Activated CD8-positive, alpha-beta T cell treated with anti-CD3 and anti-CD28 coated beads for 36 hours (primary cell): ENCODE measurements around the gene SYNCRIP. TPM values are rescaled to one million over a fixed set of nuclear protein-coding genes. Genes with fewer than 3 reads are reported as not detected.
A peak's percentile ranks its signal among the peaks of the same experiment; 100 is the strongest.

Experiments
- ATAC-seq: fragments of 200-7000 bp; cut with Tn5 transposase; one replicate; pipeline ENCODE4 v1.10.0; 2021; ENCODE audit warnings: mild to moderate bottlenecking, moderate library complexity
- CTCF ChIA-PET: fragments of 350-600 bp; sonication (Branson Sonifier 250); formaldehyde crosslinking; loops from one replicate; lab custom pipeline; 2021; ENCODE audit warnings: antibody characterized with exemption; lab: Charles Lee
- POLR2A ChIA-PET: fragments of 350-600 bp; sonication (Branson Sonifier 250); formaldehyde crosslinking; loops from one replicate; lab custom pipeline; 2021; ENCODE audit warnings: antibody characterized with exemption; lab: Charles Lee
- DNase-seq: peaks from one replicate; pipeline ENCODE4 v3.0.0-alpha.2; 2020
- H3K27ac Mint-ChIP-seq: one replicate; pipeline ENCODE4 v1.8.0; 2021; ENCODE audit warnings: mild to moderate bottlenecking, mixed read lengths
- H3K27me3 Mint-ChIP-seq: one replicate; pipeline ENCODE4 v1.8.0; 2021; ENCODE audit warnings: mixed read lengths
- H3K36me3 Mint-ChIP-seq: one replicate; pipeline ENCODE4 v1.8.0; 2021; ENCODE audit warnings: low read depth, mixed read lengths
- H3K4me1 Mint-ChIP-seq: one replicate; pipeline ENCODE4 v1.8.0; 2021; ENCODE audit warnings: low read depth, mixed read lengths
- H3K4me3 Mint-ChIP-seq: one replicate; pipeline ENCODE4 v1.8.0; 2021; ENCODE audit warnings: mild to moderate bottlenecking, moderate library complexity, mixed read lengths
- H3K9me3 Mint-ChIP-seq: one replicate; pipeline ENCODE4 v1.8.0; 2021; ENCODE audit warnings: mixed read lengths
- intact Hi-C: fragments of 100-400 bp; cut with micrococcal nuclease; formaldehyde crosslinking; loops from one replicate; pipeline ENCODE4 v1.10.0; 2022
- total RNA-seq, 2 experiments: library from RNA; stranded (reverse); gene quantifications; one replicate each; pipeline ENCODE4 v1.2.3, GENCODE V29; 2021
- TF ChIP-seq, protein P1 (sequence below): fragments of 200-600 bp; IDR thresholded peaks from one replicate; pipeline ENCODE4 v1.8.0; 2022; ENCODE audit warnings: antibody characterized with exemption, mild to moderate bottlenecking

Gene SYNCRIP
- total RNA-seq, 2 experiments from 2014 or later, result 167 to 179 TPM

DNA sequence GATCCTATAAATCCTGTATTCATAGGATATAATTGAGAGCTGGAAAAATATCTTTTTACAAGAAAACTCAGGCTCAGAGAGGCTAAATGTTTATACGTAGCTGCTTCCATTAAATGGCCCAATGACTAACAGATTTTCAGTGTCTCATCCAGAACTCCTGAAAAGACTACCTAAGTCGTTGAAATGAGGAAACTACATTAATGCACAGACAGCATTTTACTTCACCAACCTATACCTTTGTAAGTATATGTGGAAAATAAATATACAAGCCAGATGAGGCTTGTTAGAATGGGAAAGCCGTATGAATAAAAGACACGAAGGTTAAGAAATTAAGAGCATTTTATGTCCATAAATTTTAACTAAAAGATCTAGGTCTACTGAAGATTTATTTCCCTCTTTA, 40.6 kb downstream of the SYNCRIP start:
- Mint-ChIP-seq H3K27me3 (no peaks in the 10 kb centered on the region), H3K4me3 (no peak overlapping the region), H3K36me3 (peaks cover 22% of the 10 kb centered on the region), H3K27ac (no peak overlapping the region), H3K4me1 (no peaks in the 10 kb centered on the region), H3K9me3 (no peaks in the 10 kb centered on the region)
- ChIA-PET POLR2A (interaction anchor here (1.3 to 2.0 kb wide), 2 partner anchors 16 to 76 kb away, joined by 4 to 8 read pairs; no protein-coding TSS in a partner anchor), CTCF (interaction anchor here (0.7 kb wide), 1 partner anchor 17 kb away, joined by 3 read pairs; no protein-coding TSS in a partner anchor)
- no peak for ATAC-seq
- no peak for DNase-seq
- TF ChIP-seq, protein P1, sequence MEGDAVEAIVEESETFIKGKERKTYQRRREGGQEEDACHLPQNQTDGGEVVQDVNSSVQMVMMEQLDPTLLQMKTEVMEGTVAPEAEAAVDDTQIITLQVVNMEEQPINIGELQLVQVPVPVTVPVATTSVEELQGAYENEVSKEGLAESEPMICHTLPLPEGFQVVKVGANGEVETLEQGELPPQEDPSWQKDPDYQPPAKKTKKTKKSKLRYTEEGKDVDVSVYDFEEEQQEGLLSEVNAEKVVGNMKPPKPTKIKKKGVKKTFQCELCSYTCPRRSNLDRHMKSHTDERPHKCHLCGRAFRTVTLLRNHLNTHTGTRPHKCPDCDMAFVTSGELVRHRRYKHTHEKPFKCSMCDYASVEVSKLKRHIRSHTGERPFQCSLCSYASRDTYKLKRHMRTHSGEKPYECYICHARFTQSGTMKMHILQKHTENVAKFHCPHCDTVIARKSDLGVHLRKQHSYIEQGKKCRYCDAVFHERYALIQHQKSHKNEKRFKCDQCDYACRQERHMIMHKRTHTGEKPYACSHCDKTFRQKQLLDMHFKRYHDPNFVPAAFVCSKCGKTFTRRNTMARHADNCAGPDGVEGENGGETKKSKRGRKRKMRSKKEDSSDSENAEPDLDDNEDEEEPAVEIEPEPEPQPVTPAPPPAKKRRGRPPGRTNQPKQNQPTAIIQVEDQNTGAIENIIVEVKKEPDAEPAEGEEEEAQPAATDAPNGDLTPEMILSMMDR, result no peak
- intact Hi-C loops, result no loop called here

DNA sequence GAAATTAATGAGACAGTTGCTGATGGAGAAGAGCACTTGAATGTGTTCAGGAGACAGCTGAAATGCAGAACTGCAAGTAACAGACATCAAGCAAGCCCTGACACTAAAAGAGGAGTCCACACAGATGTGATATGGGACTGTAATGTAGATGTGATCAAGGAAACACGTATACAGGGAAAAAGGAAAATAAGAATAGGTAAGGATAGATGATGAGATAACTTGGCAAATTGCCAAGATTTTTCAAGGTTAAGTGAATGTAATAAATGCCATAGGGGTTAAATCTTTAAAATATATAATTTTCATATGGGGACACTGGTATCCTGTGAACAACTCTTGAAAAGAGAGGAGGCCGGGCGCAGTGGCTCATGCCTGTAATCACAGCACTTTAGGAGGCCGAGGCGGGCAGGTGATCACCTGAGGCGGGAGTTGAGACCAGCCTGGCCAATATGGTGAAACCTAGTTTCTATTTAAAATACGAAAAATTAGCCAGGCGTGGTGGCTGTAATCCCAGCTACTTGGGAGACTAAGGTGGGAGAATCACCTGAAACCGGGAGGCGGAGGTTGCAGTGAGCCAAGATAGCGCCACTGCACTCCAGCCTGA, 41.9 kb downstream of the SYNCRIP start:
- ChIA-PET POLR2A (interaction anchor here (1.2 to 2.0 kb wide), 2 partner anchors 69 to 78 kb away, joined by 3 to 8 read pairs; no protein-coding TSS in a partner anchor), CTCF (no interaction called here)
- H3K36me3 Mint-ChIP-seq, result peaks cover 18% of the 10 kb centered on the region
- DNase-seq (no peak), ATAC-seq (peak; percentile 13)
- intact Hi-C loops, result no loop called here
- H3K27me3 Mint-ChIP-seq, result no peaks in the 10 kb centered on the region
- no peaks in the 10 kb centered on the region for H3K4me1 Mint-ChIP-seq
- H3K4me3 Mint-ChIP-seq, result no peak overlapping the region
- H3K27ac Mint-ChIP-seq, result peak overlapping the region; percentile 2
- no peaks in the 10 kb centered on the region for H3K9me3 Mint-ChIP-seq
- TF ChIP-seq, protein P1, result no peak

DNA sequence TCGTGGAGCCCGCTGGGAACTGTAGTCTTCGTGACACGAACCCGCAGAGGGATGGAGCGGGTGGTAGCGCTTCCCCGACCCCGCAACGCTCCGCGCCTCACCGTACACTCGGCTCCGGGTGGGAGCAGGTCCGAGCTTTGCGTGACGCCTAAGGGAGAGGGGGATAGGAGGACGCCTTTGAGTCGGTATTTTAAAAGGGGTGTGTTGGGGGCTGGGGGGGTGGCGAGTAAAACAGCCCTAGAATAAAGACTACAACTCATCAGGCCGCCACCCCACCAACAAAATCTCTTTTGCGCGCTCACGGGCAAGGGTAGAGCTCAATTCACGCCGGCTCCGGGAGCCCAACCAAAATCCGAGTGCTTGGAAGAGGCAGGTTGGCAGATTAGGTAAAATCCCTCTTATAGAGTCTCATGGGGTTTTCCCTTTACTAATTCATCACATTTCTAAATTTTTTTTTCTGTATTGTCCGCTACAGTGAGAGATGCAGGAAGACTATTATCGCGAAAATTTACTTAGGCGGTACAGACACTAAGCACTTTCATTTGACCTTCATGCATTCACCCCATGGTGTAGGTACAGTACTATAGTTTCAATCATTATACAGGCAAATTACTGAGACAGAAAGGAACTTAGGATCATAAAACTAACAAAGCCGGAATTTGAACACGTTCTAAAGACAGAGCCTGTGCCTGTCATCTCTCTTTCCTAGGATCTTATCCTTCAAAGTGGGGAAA, 48.3 kb downstream of the SYNCRIP start:
- ChIA-PET CTCF (interaction anchor here (1.3 kb wide), 1 partner anchor 112 kb away, joined by 5 read pairs; no protein-coding TSS in a partner anchor), POLR2A (interaction anchor here (0.6 to 6.2 kb wide), 13 partner anchors 11 to 1724 kb away, joined by 3 to 55 read pairs (median 5); partner anchors contain the start of gene SYNCRIP)
- H3K9me3 Mint-ChIP-seq, result peaks cover 2% of the 10 kb centered on the region
- peaks cover 40% of the 10 kb centered on the region for H3K4me1 Mint-ChIP-seq
- intact Hi-C loops, result loop anchor here (2.0 to 10.0 kb wide), 2 partner anchors 84 to 140 kb away; partner anchors contain the start of gene NT5E
- peak overlapping the region; percentile 99 for H3K4me3 Mint-ChIP-seq
- peak overlapping the region; percentile 97 for H3K27ac Mint-ChIP-seq
- DNase-seq (peak; percentile 74), ATAC-seq (peak; percentile 50)
- TF ChIP-seq, protein P1, result no peak
- no peaks in the 10 kb centered on the region for H3K27me3 Mint-ChIP-seq
- H3K36me3 Mint-ChIP-seq, result peaks cover 26% of the 10 kb centered on the region

DNA sequence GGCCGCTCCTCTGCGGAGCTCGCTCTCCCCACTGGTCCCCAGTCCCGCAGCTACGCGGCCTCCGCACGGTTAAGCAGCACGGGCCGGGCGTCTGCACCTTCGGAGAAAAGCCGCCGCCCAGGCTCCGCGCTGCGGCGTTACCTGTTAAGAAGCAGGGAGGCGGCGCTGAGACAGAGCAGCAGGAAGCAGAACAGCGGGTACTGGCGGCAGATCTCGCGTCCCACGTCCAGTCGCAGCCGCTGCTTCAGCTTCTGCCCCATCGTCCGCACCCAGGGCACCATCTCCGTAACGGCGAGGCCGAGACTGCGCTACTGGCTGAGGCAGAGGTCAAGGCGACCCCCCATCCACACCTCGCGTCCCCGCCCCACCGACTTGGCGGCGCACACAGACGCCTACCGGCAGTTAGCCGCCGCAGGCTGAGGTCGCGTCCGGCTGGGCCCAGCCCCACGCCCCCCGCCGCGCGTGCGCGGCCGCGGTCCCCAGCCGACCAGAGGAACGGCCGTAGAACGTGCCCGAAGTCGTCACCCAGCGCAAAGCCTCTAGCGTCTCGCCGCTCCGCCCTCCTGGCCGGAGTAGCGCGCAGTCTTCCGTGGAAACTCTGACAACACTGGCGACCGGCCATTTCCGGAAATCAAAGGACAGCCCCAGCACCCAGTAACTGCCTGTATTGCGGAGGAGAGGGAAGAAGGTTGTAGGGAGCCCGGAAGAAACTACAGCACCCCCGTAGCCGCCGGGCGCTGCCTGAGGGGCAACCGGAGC, 49.1 kb downstream of the SYNCRIP start, which contains the start of gene SNX14:
TSS of gene SNX14 (minus strand) at position 421 of the 759 bp plus-strand sequence. CDS start at position 281, 140 bp downstream.
- POLR2A ChIA-PET, result interaction anchor here (0.6 to 6.2 kb wide), 15 partner anchors 12 to 1724 kb away, joined by 3 to 55 read pairs (median 4); partner anchors contain the start of genes NT5E and SYNCRIP
- CTCF ChIA-PET, result interaction anchor here (0.8 to 1.3 kb wide), 3 partner anchors 18 to 111 kb away, joined by 3 to 5 read pairs (median 3); no protein-coding TSS in a partner anchor
- peaks cover 2% of the 10 kb centered on the region for H3K9me3 Mint-ChIP-seq
- intact Hi-C loops, result loop anchor here (2.0 to 10.0 kb wide), 2 partner anchors 85 to 139 kb away; partner anchors contain the start of gene NT5E
- no peaks in the 10 kb centered on the region for H3K27me3 Mint-ChIP-seq
- DNase-seq, result peak; percentile 88
- ATAC-seq, result peak; percentile 84
- H3K36me3 Mint-ChIP-seq, result peaks cover 29% of the 10 kb centered on the region
- peaks cover 43% of the 10 kb centered on the region for H3K4me1 Mint-ChIP-seq
- TF ChIP-seq, protein P1, result no peak
- H3K4me3 Mint-ChIP-seq, result peak within 1 kb of the TSS; percentile 99
- peak within 1 kb of the TSS; percentile 97 for H3K27ac Mint-ChIP-seq
